HFF-Myc (cell line): ENCODE measurements around the gene FZR1.

ENCODE experiments used
- DNase-seq: peaks from one replicate; pipeline ENCODE4 v3.0.0-alpha.2; 2011; ENCODE audit warnings: low read depth; ENCODE audit errors: extremely low read depth
- H3K4me3 ChIP-seq: replicated peaks from 2 replicates; pipeline ENCODE4 v1.5.1; 2011; ENCODE audit warnings: low read depth, mild to moderate bottlenecking, control low read depth, low read length
- CTCF ChIP-seq: IDR thresholded peaks from 2 replicates; pipeline ENCODE4 v1.5.1; 2012; ENCODE audit warnings: mild to moderate bottlenecking, low read depth, low read length, control low read depth; ENCODE audit errors: missing control alignments

Gene FZR1

GRCh38 chr19:3491396-3492119 is 14.6 kb upstream of the FZR1 start:
- no peak for TF ChIP-seq CTCF

GRCh38 chr19:3492131-3492839 is 13.8 kb upstream of the FZR1 start:
- DNase-seq = no peak
- TF ChIP-seq CTCF = no peak
- no peak overlapping the region for H3K4me3 ChIP-seq

More at GRCh38 chr19:3491396-3492119, 14.6 kb upstream of the FZR1 start:
- H3K4me3 ChIP-seq = no peak overlapping the region
- DNase-seq = no peak

- H3K4me3 ChIP-seq = no peak overlapping the region
- no peak for TF ChIP-seq CTCF
- DNase-seq = no peak
Observed at GRCh38 chr19:3492919-3493318, 13.2 kb upstream of the FZR1 start.

- H3K4me3 ChIP-seq = no peak overlapping the region
- no peak for TF ChIP-seq CTCF
- DNase-seq = no peak
Observed at GRCh38 chr19:3493651-3494050, 12.5 kb upstream of the FZR1 start.

GRCh38 chr19:3494051-3494450 is 12.1 kb upstream of the FZR1 start:
- H3K4me3 ChIP-seq = no peak overlapping the region
- DNase-seq = no peak
- no peak for TF ChIP-seq CTCF

- H3K4me3 ChIP-seq = no peak overlapping the region
- TF ChIP-seq CTCF = no peak
- no peak for DNase-seq
Observed at GRCh38 chr19:3494559-3494958, 11.6 kb upstream of the FZR1 start.
